GM18907 (cell line): Measurements from ENCODE around the gene MYH9.
A peak's percentile ranks its signal among the peaks of the same experiment; 100 is the strongest.

ENCODE experiments used
- ATAC-seq: cut with Tn5 transposase; IDR thresholded peaks from one replicate; pipeline ENCODE4 v1.9.1; 2021; ENCODE audit warnings: mild to moderate bottlenecking, moderate library complexity; ENCODE audit not compliant: unreplicated experiment

Gene MYH9

DNA sequence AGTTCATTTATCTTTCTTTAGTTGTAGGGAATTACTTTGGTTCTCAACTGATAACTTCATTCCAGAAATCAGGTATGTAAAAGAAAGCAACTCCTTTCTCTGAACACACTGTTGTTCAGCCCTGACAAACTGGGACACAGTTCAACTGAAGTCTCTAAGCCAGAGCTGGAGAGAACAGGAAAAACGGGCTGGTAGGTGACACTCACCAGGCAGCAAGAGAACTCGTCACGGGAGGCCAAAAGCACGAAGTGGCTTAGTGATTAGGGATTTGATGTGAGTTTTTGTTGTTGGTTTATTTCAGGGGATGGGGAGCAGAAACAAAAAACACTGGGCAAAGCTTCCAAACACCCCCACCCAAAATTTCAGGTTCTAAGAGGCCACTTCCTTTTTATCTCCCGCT lies 54.1 kb downstream of the MYH9 start:
- no peak for ATAC-seq

DNA sequence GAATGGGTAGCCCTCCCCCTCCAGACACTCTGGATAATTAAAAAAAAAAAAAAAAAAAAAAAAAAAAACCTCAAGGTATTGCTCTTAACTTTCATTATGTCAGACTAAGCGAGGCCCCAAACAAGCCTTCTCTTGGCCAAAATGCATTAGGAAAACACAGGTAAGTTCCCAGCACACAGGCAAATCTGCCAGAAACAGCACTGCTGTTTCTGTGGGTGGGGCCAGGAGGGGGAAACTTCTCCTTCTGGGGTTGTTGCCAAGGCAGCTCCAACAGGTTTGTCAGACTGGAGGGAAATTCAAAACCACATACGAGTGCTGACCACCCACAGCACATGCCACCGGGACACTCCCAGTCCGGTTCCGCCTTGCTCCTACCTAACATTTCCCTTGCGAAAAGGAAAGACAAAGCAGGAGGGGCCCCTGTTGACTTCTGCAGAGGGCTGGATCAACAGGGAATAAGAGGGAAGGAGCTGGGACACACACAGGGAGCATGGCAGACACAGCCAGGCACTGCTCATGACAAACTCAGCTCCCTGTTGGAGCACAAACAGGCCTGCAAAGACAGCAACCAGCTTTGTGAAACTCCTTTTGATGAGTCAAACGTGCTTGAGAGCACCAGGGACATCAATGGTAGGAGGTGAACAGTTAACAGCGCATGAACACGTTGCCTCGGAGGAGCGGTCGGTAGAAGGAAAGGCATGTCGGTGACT lies 55.0 kb downstream of the MYH9 start:
- ATAC-seq = no peak

GRCh38 chr22:36331912-36332622 lies 55.7 kb downstream of the MYH9 start:
- ATAC-seq = no peak

DNA sequence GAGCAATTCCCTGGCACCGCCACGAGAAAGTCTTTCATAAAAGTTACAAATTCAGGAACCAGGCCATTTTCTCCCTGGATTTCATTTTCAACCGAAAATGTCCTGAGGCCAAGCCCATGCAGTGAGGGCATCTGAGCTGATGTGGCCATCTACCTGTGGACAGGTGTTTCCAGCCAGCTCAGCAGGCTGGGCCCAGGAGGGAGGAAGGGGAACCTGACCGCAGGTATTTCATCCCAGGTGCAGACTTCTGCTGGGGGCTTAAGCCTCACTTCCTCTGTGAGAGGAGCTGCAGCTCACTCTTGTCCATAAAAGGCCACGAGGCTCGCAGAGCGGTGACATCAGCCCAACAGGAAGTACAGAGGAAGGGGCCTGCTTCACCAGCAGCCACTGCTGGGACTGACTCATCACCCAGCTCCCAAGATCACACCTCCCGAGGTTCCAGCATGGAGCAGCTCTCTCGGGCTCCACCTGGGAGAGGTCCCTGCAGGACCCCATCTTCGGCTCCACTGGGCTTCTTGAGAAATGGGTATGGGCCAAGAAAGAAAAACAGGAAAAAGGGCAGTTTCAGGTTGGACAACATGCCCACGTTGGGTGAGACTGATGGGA lies 56.4 kb downstream of the MYH9 start:
- peak; percentile 49 for ATAC-seq

DNA sequence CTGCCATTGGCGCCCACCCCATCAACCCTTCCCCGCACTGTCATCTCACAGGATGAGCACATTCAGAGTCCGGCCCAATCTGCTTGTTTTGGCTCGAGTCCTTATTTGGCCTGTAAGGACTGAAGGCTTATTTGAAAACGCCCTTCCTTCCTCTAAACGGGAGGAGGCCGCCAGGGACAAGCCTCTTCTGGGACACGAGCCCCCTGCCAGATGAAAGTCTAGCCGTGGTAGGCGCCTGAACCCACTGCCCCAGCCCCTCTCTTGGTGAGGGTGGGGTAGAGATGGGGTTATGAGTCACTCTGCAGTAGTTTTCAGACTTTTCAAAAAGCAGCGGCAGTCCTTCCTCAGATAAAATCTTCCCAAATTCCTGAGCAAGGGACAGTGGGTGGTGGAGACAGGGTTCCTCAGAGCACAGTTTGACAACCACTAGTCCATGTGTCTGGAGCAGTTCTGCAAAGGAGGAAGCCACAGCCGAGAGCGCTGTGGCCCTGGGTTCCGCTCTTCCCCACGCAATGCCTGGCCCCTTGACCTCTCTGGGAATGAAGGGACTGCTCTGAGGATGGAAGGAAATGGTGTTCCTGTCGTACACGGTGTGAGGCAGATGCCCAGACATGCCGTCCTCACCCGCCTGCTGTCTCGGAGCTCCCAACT lies 57.0 kb downstream of the MYH9 start:
- ATAC-seq = no peak

- no peak for ATAC-seq
Measured at GRCh38 chr22:36330127-36330526, 57.6 kb downstream of the MYH9 start.

GRCh38 chr22:36329254-36330078 lies 58.3 kb downstream of the MYH9 start:
- no peak for ATAC-seq

- no peak for ATAC-seq
Measured at GRCh38 chr22:36328635-36329253, 59.0 kb downstream of the MYH9 start.

- ATAC-seq = no peak
Measured at GRCh38 chr22:36327922-36328551, 59.7 kb downstream of the MYH9 start.

- no peak for ATAC-seq
Measured at GRCh38 chr22:36326178-36327161, 61.3 kb downstream of the MYH9 start.

DNA sequence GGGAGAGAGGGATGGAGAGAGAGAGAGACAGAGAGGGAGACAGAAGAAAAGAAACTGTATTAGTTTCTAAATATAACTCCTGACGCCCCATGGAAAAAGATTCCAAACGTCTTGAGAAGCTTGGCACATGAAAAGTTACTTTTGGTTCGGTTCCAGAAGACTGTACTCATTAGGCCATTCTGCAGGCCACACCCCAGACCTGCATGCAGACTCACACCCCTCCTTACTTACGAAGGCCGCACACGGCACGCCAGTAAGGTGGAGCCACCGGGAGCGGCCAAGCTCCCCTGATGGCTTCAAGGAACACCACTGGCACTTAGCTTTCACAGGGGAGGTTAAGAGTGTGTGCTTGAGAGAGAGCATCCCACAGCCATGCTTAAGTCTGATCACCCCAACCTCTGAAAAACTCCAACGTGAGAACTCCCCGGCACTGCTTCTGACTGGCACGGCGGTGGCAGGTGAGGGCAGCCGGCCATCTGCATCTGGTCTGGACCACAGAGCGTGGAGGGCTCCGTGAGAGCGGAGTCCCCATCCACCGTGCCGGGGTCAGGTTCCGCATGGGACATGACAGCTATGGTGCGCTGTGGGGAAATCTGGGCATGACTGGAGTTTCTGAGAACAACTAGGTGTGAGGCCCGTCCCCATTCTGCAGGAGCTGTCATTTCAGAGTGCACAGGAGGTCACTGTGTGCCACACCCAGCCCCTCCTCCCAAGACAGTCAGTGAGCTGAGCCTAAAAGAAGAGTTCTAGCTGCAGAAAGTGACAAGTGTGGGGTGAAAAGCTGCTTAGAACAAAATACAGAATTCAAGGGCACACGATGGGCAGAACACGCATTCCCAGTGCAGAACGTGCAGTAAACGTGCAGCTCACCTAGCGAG lies 62.4 kb downstream of the MYH9 start:
- no peak for ATAC-seq

DNA sequence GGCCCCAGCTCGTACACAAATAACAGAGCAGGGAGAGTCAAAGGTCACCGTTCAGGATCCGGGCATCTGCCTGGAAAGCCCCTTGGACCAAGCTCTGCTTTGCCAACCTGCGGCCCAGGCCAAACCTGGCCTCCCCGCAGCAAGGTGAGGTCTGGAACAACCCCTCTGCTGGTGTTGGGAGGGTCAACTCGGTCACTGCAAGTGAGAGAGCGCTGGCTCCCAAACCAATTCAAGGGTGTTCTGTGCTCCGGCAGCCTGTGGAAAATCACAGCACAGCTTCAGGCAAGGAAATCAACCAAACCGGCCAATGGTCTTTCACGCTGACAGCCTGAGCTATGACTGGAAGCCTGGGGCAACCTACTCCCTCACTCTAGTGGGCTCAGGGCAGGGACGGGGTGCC lies 63.4 kb downstream of the MYH9 start:
- no peak for ATAC-seq

- no peak for ATAC-seq
Measured at GRCh38 chr22:36323855-36324331, 63.9 kb downstream of the MYH9 start.

GRCh38 chr22:36323182-36323854 lies 64.4 kb downstream of the MYH9 start:
- no peak for ATAC-seq

GRCh38 chr22:36322602-36322915 lies 65.2 kb downstream of the MYH9 start:
- no peak for ATAC-seq

DNA sequence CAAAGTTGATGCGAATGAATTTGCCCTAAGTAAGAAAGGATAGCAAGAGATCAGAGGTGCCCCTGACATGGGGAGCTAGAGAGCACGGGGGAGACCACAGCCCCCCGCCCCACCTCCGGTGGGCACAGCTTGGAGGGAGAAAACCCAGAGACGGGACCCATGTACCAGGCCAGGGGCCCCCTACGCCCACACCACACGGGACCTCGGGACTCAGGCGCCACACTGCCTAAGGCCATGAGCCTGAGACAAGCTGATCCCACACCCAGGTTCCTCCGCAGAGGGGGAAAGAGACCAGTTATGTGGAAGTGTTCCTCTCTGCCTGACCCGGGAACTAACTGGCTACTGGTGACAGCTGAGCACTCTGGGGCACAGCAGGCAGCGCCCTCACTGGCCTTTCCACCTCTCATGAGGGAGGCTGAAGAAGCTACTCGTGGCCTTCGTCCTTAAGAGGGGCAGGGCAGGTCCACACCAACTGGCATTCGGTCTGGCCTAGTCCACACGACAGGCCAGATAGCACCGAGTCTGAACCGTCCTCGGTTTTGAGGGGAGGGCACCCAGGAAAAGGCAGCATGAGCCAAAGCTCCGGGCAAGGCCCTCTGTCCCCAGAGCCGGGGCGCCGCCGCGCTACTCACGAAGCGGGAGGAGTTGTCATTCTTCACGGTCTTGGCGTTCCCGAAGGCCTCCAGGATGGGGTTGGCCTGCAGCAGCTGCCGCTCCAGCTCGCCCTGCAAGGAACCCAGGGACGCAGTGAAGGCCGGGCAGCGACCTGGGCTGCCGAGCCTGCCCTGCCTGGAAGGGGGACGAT lies 65.8 kb downstream of the MYH9 start:
- no peak for ATAC-seq
